Raji (cell line): Measurements from ENCODE around the gene SURF6.

Source experiments
- POLR2A ChIP-seq: IDR thresholded peaks from 2 replicates; pipeline ENCODE4 v1.6.1; 2011; ENCODE audit warnings: low read depth, low read length, control low read depth; ENCODE audit not compliant: insufficient read depth

SURF6 gene

GRCh38 chr9:133335924-133336811, at the start of gene SURF6:
Gene SURF6, minus strand, starts transcription at chr9:133336188. Its CDS starts 56 bp downstream, at chr9:133336132.
- TF ChIP-seq POLR2A = peak; percentile 91

- TF ChIP-seq POLR2A = no peak
Observed at GRCh38 chr9:133385452-133385851, 49.5 kb upstream of the SURF6 start.

- TF ChIP-seq POLR2A = no peak
Observed at GRCh38 chr9:133384736-133385321, 48.8 kb upstream of the SURF6 start.

GRCh38 chr9:133383438-133383837, 47.5 kb upstream of the SURF6 start:
- TF ChIP-seq POLR2A = no peak

- TF ChIP-seq POLR2A = no peak
Observed at GRCh38 chr9:133382507-133383141, 46.6 kb upstream of the SURF6 start.

GRCh38 chr9:133380734-133381133, 44.7 kb upstream of the SURF6 start:
- no peak for TF ChIP-seq POLR2A

- TF ChIP-seq POLR2A = no peak
Observed at GRCh38 chr9:133379153-133380086, 43.4 kb upstream of the SURF6 start.

GRCh38 chr9:133378408-133378962, 42.5 kb upstream of the SURF6 start:
- no peak for TF ChIP-seq POLR2A

GRCh38 chr9:133377721-133378216, 41.8 kb upstream of the SURF6 start:
- no peak for TF ChIP-seq POLR2A

- peak; percentile 82 for TF ChIP-seq POLR2A
Observed at GRCh38 chr9:133375724-133376654, 40.0 kb upstream of the SURF6 start, which contains the start of the genes STKLD1 and SURF4. Gene STKLD1, plus strand, starts transcription at chr9:133376366. Its CDS starts 108 bp downstream, at chr9:133376474. Gene SURF4, minus strand, starts transcription at chr9:133376060. Its CDS starts 91 bp downstream, at chr9:133375969.

- TF ChIP-seq POLR2A = no peak
Observed at GRCh38 chr9:133375116-133375723, 39.2 kb upstream of the SURF6 start.

GRCh38 chr9:133374612-133375115, 38.7 kb upstream of the SURF6 start:
- TF ChIP-seq POLR2A = no peak
